Lung (tissue), 12 donors: Measurements from ENCODE around the gene CTSD. TPM values are rescaled to one million over a fixed set of nuclear protein-coding genes. Genes with fewer than 3 reads are reported as not detected.

Source experiments
- ATAC-seq: fragments of 200-7000 bp; cut with Tn5 transposase; one replicate; pipeline ENCODE4 v1.9.1; 2020; ENCODE audit warnings: moderate number of reproducible peaks; ENCODE audit not compliant: insufficient read depth, low FRiP score
- DNase-seq, 3 donors: peaks; one replicate each; pipeline ENCODE4 v3.0.0-alpha.2; 2013 to 2017
- H3K27ac ChIP-seq, 2 donors: one replicate each; pipeline ENCODE4 v1.5.1; 2013; ENCODE audit warnings: mild to moderate bottlenecking in 2 of 2, moderate library complexity in 2 of 2, control low read depth in 1 of 2, inconsistent platforms in 1 of 2, low read depth in 1 of 2, low read length in 1 of 2
- H3K27me3 ChIP-seq, 3 donors: one replicate each; pipeline ENCODE4 v1.5.1; 2013; ENCODE audit warnings: low read length in 2 of 3; ENCODE audit not compliant: control insufficient read depth in 3 of 3, insufficient read depth in 3 of 3
- H3K36me3 ChIP-seq, 4 donors: one replicate each; pipeline ENCODE4 v1.5.1; 2013; ENCODE audit warnings: low read length in 4 of 4, mild to moderate bottlenecking in 1 of 4, moderate library complexity in 1 of 4; ENCODE audit not compliant: control insufficient read depth in 4 of 4, insufficient read depth in 4 of 4
- H3K4me1 ChIP-seq, 5 donors: one replicate each; pipeline ENCODE4 v1.5.1; 2013; ENCODE audit warnings: low read length in 5 of 5, mild to moderate bottlenecking in 2 of 5, moderate library complexity in 1 of 5; ENCODE audit not compliant: control insufficient read depth in 5 of 5, insufficient read depth in 5 of 5
- H3K4me3 ChIP-seq: one replicate; pipeline ENCODE4 v1.5.1; 2013; ENCODE audit warnings: mild to moderate bottlenecking, control low read depth, moderate library complexity
- H3K9ac ChIP-seq, 2 donors: one replicate each; pipeline ENCODE4 v1.5.1; 2013; ENCODE audit warnings: low read length in 2 of 2, control low read depth in 1 of 2; ENCODE audit not compliant: insufficient read depth in 1 of 2
- H3K9me3 ChIP-seq, 4 donors: one replicate each; pipeline ENCODE4 v1.5.1; 2013; ENCODE audit warnings: low read length in 3 of 4, mild to moderate bottlenecking in 1 of 4, moderate library complexity in 1 of 4; ENCODE audit not compliant: control insufficient read depth in 4 of 4, insufficient read depth in 3 of 4
- WGBS, 2 donors: extraction: QIAGEN DNeasy Blood & Tissue Kit; methylation state at CpG; one replicate each; pipeline ENCODE4 v1.1.7; 2013; 5-methylcytosine and 5-hydroxymethylcytosine counted together
- polyA plus RNA-seq, 2 donors: library from polyadenylated mRNA; stranded (reverse); fragments of 200-250 nt; gene quantifications; one replicate each; pipeline ENCODE4 v1.2.1, GENCODE V29; 2013
- total RNA-seq, 2 donors: library from RNA; depleted of rRNA in 1 of 2; stranded (reverse); fragments of >200 nt in 1 of 2; gene quantifications; one replicate each; pipeline ENCODE4 v1.2.1, GENCODE V29; 2014 to 2021
- TF ChIP-seq, protein P1 (sequence below): IDR thresholded peaks from 2 replicates; pipeline ENCODE4 v1.5.1; 2012; ENCODE audit warnings: mild to moderate bottlenecking; ENCODE audit errors: control extremely low read depth, extremely low read depth
- donor health status: control.
- donor health status: control.
- donor health status: Bipolar disorder and iron deficiency.
- donor health status: healthy.
- donor health status: DM: yes; HTN: yes; CAD: no.

CTSD gene
- total and polyA plus RNA-seq, 4 donors: 388 to 2,177 (median 1,949) TPM

DNA sequence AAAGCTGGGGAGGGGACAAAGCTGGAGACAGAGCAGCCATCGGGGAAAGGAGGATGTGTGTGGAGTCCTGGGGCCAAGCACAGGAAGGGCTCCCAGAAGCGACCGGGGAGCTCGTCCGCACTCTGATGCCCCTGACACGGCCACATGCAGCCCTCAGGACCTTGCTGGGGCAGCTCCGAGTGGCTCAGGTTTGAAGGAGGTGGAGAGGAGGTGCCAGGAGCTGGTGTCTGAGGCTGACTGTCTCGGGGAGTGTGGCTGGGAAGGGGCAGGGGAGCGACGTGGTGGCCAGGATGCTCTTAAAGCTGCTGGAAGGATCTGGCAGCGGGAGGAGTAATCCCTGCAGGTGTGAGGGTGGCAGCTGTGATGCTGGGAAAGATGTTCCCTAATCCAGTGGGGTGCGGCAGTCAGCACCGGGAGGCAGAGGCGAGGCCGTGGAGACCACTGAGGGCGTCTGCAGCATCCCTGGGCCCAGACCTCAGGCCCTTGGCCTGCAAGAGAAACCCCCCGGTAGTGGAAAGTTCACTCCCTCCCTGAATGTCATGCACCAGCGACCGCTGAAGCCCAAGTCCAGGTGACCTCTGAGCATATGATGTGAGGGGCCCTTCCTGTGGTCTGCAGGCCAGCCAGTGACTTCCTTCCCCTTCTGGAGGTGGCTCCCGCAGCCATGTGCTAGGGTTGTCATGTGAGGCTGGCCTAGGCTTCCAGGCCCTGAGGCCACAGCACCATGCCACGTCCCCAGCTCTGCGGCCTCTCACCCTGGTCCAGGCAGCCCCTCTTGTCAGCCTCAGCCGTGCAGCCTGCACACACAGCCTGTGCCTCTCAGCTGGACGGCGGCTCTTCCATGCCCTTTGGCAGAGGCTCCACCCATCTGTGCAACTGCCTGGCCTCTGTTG is 17.2 kb upstream of the CTSD start:
- H3K4me1 ChIP-seq: no peaks in the 10 kb centered on the region
- peaks cover 0 to 3% (median 0%) of the 10 kb centered on the region in 3 donors for H3K27me3 ChIP-seq
- no peaks in the 10 kb centered on the region for H3K36me3 ChIP-seq
- peak overlapping the region in 1 of 2 donors; percentile 30 for H3K27ac ChIP-seq
- no peak overlapping the region for H3K9ac ChIP-seq
- no peak for DNase-seq
- WGBS, 2 donors: 34 to 55% methylated on average over 25 of the region's 25 CpGs
- TF ChIP-seq, protein P1, sequence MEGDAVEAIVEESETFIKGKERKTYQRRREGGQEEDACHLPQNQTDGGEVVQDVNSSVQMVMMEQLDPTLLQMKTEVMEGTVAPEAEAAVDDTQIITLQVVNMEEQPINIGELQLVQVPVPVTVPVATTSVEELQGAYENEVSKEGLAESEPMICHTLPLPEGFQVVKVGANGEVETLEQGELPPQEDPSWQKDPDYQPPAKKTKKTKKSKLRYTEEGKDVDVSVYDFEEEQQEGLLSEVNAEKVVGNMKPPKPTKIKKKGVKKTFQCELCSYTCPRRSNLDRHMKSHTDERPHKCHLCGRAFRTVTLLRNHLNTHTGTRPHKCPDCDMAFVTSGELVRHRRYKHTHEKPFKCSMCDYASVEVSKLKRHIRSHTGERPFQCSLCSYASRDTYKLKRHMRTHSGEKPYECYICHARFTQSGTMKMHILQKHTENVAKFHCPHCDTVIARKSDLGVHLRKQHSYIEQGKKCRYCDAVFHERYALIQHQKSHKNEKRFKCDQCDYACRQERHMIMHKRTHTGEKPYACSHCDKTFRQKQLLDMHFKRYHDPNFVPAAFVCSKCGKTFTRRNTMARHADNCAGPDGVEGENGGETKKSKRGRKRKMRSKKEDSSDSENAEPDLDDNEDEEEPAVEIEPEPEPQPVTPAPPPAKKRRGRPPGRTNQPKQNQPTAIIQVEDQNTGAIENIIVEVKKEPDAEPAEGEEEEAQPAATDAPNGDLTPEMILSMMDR: no peak
- peaks cover 0 to 4% (median 2%) of the 10 kb centered on the region in 4 donors for H3K9me3 ChIP-seq
- ATAC-seq: peak; percentile 30
- H3K4me3 ChIP-seq: no peak overlapping the region

DNA sequence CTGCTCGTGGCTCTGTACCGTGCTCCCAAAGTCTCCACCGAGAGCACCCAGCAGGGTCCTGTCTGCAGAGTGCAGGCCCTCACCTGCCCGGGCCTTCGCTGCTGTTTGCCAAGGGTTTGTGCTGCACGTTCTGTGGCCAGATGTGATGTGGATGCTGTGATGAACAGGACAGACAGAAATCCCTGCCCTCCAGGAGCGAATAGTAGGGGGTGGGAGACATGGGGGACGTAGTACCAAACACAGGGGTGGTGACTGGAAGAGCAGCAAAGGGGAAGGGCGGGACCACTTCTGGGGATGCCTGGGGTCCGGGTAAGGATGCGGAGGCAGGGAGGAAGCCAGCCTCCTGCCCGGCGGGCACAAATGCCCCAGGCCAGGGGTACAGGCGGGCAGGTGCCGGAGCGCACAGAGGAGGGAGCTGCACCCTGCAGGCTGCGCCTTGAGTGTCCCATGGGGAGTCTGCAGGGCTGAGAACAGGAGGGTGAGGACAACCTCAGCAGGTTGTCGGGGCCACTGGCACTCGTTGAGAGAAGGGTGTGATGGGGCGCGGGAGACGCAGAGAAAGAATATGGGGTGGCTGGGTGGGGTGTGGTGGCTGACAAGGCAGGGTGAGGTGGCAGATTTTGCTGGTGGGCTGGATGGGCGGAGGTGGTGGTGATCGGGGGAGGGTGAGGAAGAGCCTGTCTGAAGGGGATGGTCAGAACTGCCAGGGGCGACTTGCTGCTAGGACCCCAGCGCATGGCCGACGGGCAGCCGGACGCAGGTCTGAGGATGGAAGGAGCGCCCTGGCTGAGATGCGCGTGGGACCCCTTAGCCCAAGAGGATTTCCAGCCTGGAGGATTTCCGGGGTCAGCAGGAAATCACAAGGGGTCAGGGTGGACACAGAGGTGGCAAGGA is 16.3 kb upstream of the CTSD start:
- Histone ChIP-seq H3K4me3 (no peak overlapping the region), H3K27me3 (peaks cover 0 to 3% (median 0%) of the 10 kb centered on the region in 3 donors), H3K27ac (no peak overlapping the region), H3K36me3 (no peaks in the 10 kb centered on the region), H3K9me3 (peaks cover 0 to 4% (median 2%) of the 10 kb centered on the region in 4 donors), H3K4me1 (no peaks in the 10 kb centered on the region), H3K9ac (no peak overlapping the region)
- DNase-seq (no peak), ATAC-seq (no peak)
- WGBS, 2 donors: 83 to 90% methylated on average over 34 of the region's 34 CpGs
- TF ChIP-seq, protein P1: no peak

DNA sequence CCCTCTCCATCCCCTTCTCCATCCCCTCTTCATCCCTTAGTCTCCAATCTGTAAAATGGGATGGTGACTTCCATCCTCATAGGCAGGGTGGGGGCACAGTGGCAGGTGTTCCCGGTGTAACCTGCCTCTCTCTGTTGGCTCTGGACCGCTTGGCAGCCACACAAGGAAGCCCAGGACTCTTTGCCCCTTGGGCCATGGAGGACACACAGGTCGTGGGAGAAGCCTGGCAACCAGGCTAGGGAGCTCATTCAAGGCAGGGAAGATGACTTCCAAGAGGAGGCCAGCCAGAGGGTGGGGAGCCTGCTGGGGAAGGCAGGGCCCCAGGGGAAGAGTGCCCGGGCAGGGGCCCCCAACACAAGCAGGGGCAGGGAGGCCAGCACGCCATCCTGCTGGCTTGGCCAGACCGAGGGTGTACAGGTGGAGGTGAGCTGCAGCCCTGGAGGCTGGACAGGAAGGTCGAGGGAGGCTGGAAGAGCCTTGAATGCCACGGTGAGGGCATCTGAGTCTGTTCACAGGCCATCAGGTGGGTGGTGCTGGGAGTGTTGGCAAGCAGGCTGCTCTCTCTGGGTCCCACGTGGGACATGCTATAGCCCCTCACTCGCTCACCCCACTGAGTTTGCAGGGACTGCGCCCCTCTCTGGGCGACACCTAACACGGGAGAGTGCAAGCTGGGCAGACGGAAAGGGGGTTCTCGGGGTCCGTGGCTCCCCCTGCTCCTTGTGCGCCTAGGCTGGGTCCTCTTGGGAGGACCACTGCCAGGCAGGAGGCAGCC is 15.5 kb upstream of the CTSD start:
- Histone ChIP-seq H3K4me1 (no peaks in the 10 kb centered on the region), H3K27me3 (peaks cover 0 to 3% (median 0%) of the 10 kb centered on the region in 3 donors), H3K36me3 (no peaks in the 10 kb centered on the region), H3K4me3 (no peak overlapping the region), H3K27ac (no peak overlapping the region), H3K9me3 (peaks cover 0 to 4% (median 2%) of the 10 kb centered on the region in 4 donors), H3K9ac (no peak overlapping the region)
- 83 to 92% methylated on average over 17 of the region's 17 CpGs for WGBS, 2 donors
- DNase-seq (no peak), ATAC-seq (no peak)
- TF ChIP-seq, protein P1: no peak
